ENCODE results near the gene STK32A.

Gene STK32A

GRCh38 chr5:147234825-147235635, at the start of gene STK32A:
Gene STK32A, plus strand, starts transcription at chr5:147235026. Its CDS starts 4,609 bp downstream, at chr5:147239635.
- Mint-ChIP-seq H3K4me1 (ENCODE audit: low read depth) (no peaks in the 10 kb centered on the region), H3K27ac (no peak within 1 kb of the TSS), H3K36me3 (ENCODE audit: low read depth) (no peaks in the 10 kb centered on the region), H3K9me3 (no peaks in the 10 kb centered on the region), H3K27me3 (peaks cover 57% of the 10 kb centered on the region), H3K4me3 (no peak within 1 kb of the TSS)
- intact Hi-C loops (cut with micrococcal nuclease): no loop called here

GRCh38 chr5:147187099-147187540, 47.7 kb upstream of the STK32A start:
- Mint-ChIP-seq H3K4me3 (no peak overlapping the region), H3K27me3 (peaks cover 6% of the 10 kb centered on the region), H3K4me1 (ENCODE audit: low read depth) (peaks cover 5% of the 10 kb centered on the region), H3K36me3 (ENCODE audit: low read depth) (no peaks in the 10 kb centered on the region), H3K27ac (peak overlapping the region; percentile 20), H3K9me3 (no peaks in the 10 kb centered on the region)
- intact Hi-C loops (cut with micrococcal nuclease): no loop called here

GRCh38 chr5:147188200-147189108, 46.4 kb upstream of the STK32A start:
- intact Hi-C loops (cut with micrococcal nuclease): loop anchor here (2.0 kb wide), 1 partner anchor 656 kb away; no protein-coding TSS in a partner anchor
- H3K27ac Mint-ChIP-seq: no peak overlapping the region

GRCh38 chr5:147189109-147189424, 45.8 kb upstream of the STK32A start:
- Mint-ChIP-seq H3K4me1 (ENCODE audit: low read depth) (peaks cover 5% of the 10 kb centered on the region), H3K9me3 (no peaks in the 10 kb centered on the region), H3K4me3 (no peak overlapping the region), H3K36me3 (ENCODE audit: low read depth) (no peaks in the 10 kb centered on the region), H3K27ac (no peak overlapping the region), H3K27me3 (peaks cover 6% of the 10 kb centered on the region)
- intact Hi-C loops (cut with micrococcal nuclease): loop anchor here (2.0 kb wide), 1 partner anchor 656 kb away; no protein-coding TSS in a partner anchor

More at GRCh38 chr5:147188200-147189108, 46.4 kb upstream of the STK32A start:
- Mint-ChIP-seq H3K4me1 (ENCODE audit: low read depth) (peaks cover 5% of the 10 kb centered on the region), H3K36me3 (ENCODE audit: low read depth) (no peaks in the 10 kb centered on the region), H3K9me3 (no peaks in the 10 kb centered on the region), H3K4me3 (no peak overlapping the region), H3K27me3 (peaks cover 6% of the 10 kb centered on the region)

- intact Hi-C loops (cut with micrococcal nuclease): loop anchor here (10.0 kb wide), 1 partner anchor 184 kb away; no protein-coding TSS in a partner anchor
- Mint-ChIP-seq H3K36me3 (ENCODE audit: low read depth) (no peaks in the 10 kb centered on the region), H3K4me3 (no peak overlapping the region), H3K9me3 (no peaks in the 10 kb centered on the region), H3K27ac (no peak overlapping the region), H3K4me1 (ENCODE audit: low read depth) (peaks cover 5% of the 10 kb centered on the region), H3K27me3 (peaks cover 6% of the 10 kb centered on the region)
Measured at GRCh38 chr5:147190331-147190730, 44.5 kb upstream of the STK32A start.

- peaks cover 5% of the 10 kb centered on the region for H3K4me1 Mint-ChIP-seq (ENCODE audit: low read depth)
- no peak overlapping the region for H3K4me3 Mint-ChIP-seq
- H3K9me3 Mint-ChIP-seq: no peaks in the 10 kb centered on the region
- no peaks in the 10 kb centered on the region for H3K36me3 Mint-ChIP-seq (ENCODE audit: low read depth)
- H3K27ac Mint-ChIP-seq: no peak overlapping the region
- peaks cover 3% of the 10 kb centered on the region for H3K27me3 Mint-ChIP-seq
- intact Hi-C loops (cut with micrococcal nuclease): loop anchor here (10.0 kb wide), 1 partner anchor 182 kb away; no protein-coding TSS in a partner anchor
Measured at GRCh38 chr5:147193123-147193522, 41.7 kb upstream of the STK32A start.

- Mint-ChIP-seq H3K4me3 (no peak overlapping the region), H3K36me3 (ENCODE audit: low read depth) (peaks cover 8% of the 10 kb centered on the region), H3K27ac (no peak overlapping the region), H3K4me1 (ENCODE audit: low read depth) (peaks cover 23% of the 10 kb centered on the region), H3K27me3 (no peaks in the 10 kb centered on the region), H3K9me3 (peaks cover 18% of the 10 kb centered on the region)
- intact Hi-C loops (cut with micrococcal nuclease): no loop called here
Measured at GRCh38 chr5:147200004-147200403, 34.8 kb upstream of the STK32A start.

GRCh38 chr5:147203213-147203612, 31.6 kb upstream of the STK32A start:
- Mint-ChIP-seq H3K36me3 (ENCODE audit: low read depth) (peaks cover 9% of the 10 kb centered on the region), H3K27ac (peak overlapping the region; percentile 32), H3K4me3 (no peak overlapping the region), H3K27me3 (no peaks in the 10 kb centered on the region), H3K4me1 (ENCODE audit: low read depth) (peaks cover 23% of the 10 kb centered on the region), H3K9me3 (peaks cover 21% of the 10 kb centered on the region)
- intact Hi-C loops (cut with micrococcal nuclease): no loop called here

GRCh38 chr5:147204576-147204975, 30.2 kb upstream of the STK32A start:
- H3K27me3 Mint-ChIP-seq: no peaks in the 10 kb centered on the region
- no peak overlapping the region for H3K4me3 Mint-ChIP-seq
- H3K27ac Mint-ChIP-seq: no peak overlapping the region
- peaks cover 21% of the 10 kb centered on the region for H3K9me3 Mint-ChIP-seq
- intact Hi-C loops (cut with micrococcal nuclease): no loop called here
- peaks cover 23% of the 10 kb centered on the region for H3K4me1 Mint-ChIP-seq (ENCODE audit: low read depth)
- H3K36me3 Mint-ChIP-seq (ENCODE audit: low read depth): peaks cover 9% of the 10 kb centered on the region

GRCh38 chr5:147208134-147208533, 26.7 kb upstream of the STK32A start:
- Mint-ChIP-seq H3K4me3 (no peak overlapping the region), H3K27me3 (no peaks in the 10 kb centered on the region), H3K27ac (no peak overlapping the region), H3K36me3 (ENCODE audit: low read depth) (peaks cover 9% of the 10 kb centered on the region), H3K9me3 (peaks cover 21% of the 10 kb centered on the region), H3K4me1 (ENCODE audit: low read depth) (peaks cover 15% of the 10 kb centered on the region)
- intact Hi-C loops (cut with micrococcal nuclease): no loop called here

GRCh38 chr5:147216552-147217154, 18.2 kb upstream of the STK32A start:
- intact Hi-C loops (cut with micrococcal nuclease): no loop called here
- H3K36me3 Mint-ChIP-seq (ENCODE audit: low read depth): no peaks in the 10 kb centered on the region
- H3K9me3 Mint-ChIP-seq: no peaks in the 10 kb centered on the region
- H3K4me1 Mint-ChIP-seq (ENCODE audit: low read depth): no peaks in the 10 kb centered on the region
- H3K27ac Mint-ChIP-seq: no peak overlapping the region
- no peak overlapping the region for H3K4me3 Mint-ChIP-seq
- peaks cover 6% of the 10 kb centered on the region for H3K27me3 Mint-ChIP-seq

GRCh38 chr5:147223343-147223742, 11.5 kb upstream of the STK32A start:
- Mint-ChIP-seq H3K9me3 (peaks cover 10% of the 10 kb centered on the region), H3K36me3 (ENCODE audit: low read depth) (no peaks in the 10 kb centered on the region), H3K4me3 (no peak overlapping the region), H3K4me1 (ENCODE audit: low read depth) (no peaks in the 10 kb centered on the region), H3K27me3 (peaks cover 3% of the 10 kb centered on the region), H3K27ac (no peak overlapping the region)
- intact Hi-C loops (cut with micrococcal nuclease): loop anchor here (5.0 kb wide), 2 partner anchors 229 to 354 kb away; no protein-coding TSS in a partner anchor

- Mint-ChIP-seq H3K9me3 (peaks cover 10% of the 10 kb centered on the region), H3K4me3 (no peak overlapping the region), H3K36me3 (ENCODE audit: low read depth) (no peaks in the 10 kb centered on the region), H3K27me3 (no peaks in the 10 kb centered on the region), H3K4me1 (ENCODE audit: low read depth) (no peaks in the 10 kb centered on the region), H3K27ac (no peak overlapping the region)
- intact Hi-C loops (cut with micrococcal nuclease): loop anchor here (5.0 kb wide), 2 partner anchors 228 to 353 kb away; no protein-coding TSS in a partner anchor
Measured at GRCh38 chr5:147223948-147224791, 10.7 kb upstream of the STK32A start.

Data from dendritic cell treated with granulocyte-macrophage colony-stimulating factor and Interleukin-4, amounts not matched to agents 40 ng/mL and 50 ng/mL, for 4 days (primary cell).